ENCODE measurements around the gene ARID1A.

DNA sequence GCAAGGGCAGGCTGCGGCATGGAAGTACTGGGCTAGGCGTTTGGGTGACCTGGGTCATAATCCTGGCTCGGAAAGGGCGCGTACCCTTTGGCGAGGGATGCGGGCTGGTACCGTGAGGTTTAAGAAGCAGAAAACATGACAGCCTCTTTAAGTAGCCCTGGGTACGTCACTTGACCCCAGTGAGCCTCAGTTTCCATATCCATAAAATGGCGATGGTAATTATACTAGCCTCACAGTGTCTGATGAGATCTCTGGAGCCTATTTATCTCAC lies 92.6 kb downstream of the ARID1A start:
- TF ChIP-seq, protein P1, sequence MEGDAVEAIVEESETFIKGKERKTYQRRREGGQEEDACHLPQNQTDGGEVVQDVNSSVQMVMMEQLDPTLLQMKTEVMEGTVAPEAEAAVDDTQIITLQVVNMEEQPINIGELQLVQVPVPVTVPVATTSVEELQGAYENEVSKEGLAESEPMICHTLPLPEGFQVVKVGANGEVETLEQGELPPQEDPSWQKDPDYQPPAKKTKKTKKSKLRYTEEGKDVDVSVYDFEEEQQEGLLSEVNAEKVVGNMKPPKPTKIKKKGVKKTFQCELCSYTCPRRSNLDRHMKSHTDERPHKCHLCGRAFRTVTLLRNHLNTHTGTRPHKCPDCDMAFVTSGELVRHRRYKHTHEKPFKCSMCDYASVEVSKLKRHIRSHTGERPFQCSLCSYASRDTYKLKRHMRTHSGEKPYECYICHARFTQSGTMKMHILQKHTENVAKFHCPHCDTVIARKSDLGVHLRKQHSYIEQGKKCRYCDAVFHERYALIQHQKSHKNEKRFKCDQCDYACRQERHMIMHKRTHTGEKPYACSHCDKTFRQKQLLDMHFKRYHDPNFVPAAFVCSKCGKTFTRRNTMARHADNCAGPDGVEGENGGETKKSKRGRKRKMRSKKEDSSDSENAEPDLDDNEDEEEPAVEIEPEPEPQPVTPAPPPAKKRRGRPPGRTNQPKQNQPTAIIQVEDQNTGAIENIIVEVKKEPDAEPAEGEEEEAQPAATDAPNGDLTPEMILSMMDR (IDR thresholded peaks at IDR 0.05) = no peak
- TF ChIP-seq POLR2A (IDR thresholded peaks at IDR 0.05) (no peak), POLR2AphosphoS5 (IDR thresholded peaks at IDR 0.05) (no peak), EP300 (IDR thresholded peaks at IDR 0.05) (no peak)

Measured in upper lobe of left lung (tissue), 4 donors.